ENCODE data around the gene TCF12. TPM values are rescaled to one million over a fixed set of nuclear protein-coding genes. Genes with fewer than 3 reads are reported as not detected.

TCF12 gene
- total RNA-seq, 1 experiment from 2014 or later = 102 TPM

- no peaks in the 10 kb centered on the region for H3K36me3 ChIP-seq (ENCODE audit: control insufficient read depth, insufficient read depth, low read length)
- POLR2A ChIA-PET = no interaction called here
- no peak overlapping the region for H3K4me3 ChIP-seq (ENCODE audit: low read depth in 2 of 2, low read length in 2 of 2)
- DNase-seq (ENCODE audit: low read depth, low spot score) (no peak), ATAC-seq (no peak)
- no peaks in the 10 kb centered on the region for H3K4me1 ChIP-seq (ENCODE audit: control insufficient read depth, insufficient read depth, low read length)
- H3K27me3 ChIP-seq (ENCODE audit: control insufficient read depth, insufficient read depth, low read length) = no peaks in the 10 kb centered on the region
- H3K27ac ChIP-seq (ENCODE audit: low read length) = no peak overlapping the region
- BruUV-seq (replicated peaks) = no TSS peak
- TF ChIP-seq CTCF (IDR thresholded peaks at IDR 0.05) = no peak
- TF ChIP-seq SIN3A (IDR thresholded peaks at IDR 0.05; ENCODE audit: borderline replicate concordance, insufficient read depth, low read depth, low read length) = no peak
- no peak for TF ChIP-seq TCF7L2 (IDR thresholded peaks at IDR 0.05; ENCODE audit: low read depth, low read length)
- TF ChIP-seq POLR2AphosphoS5 (IDR thresholded peaks at IDR 0.05; ENCODE audit: low read depth, low read length) = no peak
- no peaks in the 10 kb centered on the region for H3K9me3 ChIP-seq (ENCODE audit: control insufficient read depth, insufficient read depth, low read depth, low read length)
- intact Hi-C loops (cut with micrococcal nuclease; ENCODE audit: unreplicated experiment) = no loop called here
- in situ Hi-C loops (cut with HindIII; ENCODE audit: low pct_unique_long_range_greater_than_20kb, low sequenced_read_pairs) = no loop called here
- CTCF ChIA-PET = no interaction called here
Measured at GRCh38 chr15:57185507-57186074, 267.1 kb downstream of the TCF12 start.

GRCh38 chr15:57189466-57189865, 271.0 kb downstream of the TCF12 start:
- in situ Hi-C loops (cut with HindIII; ENCODE audit: low pct_unique_long_range_greater_than_20kb, low sequenced_read_pairs) (no loop called here), intact Hi-C loops (cut with micrococcal nuclease; ENCODE audit: unreplicated experiment) (no loop called here)
- ChIA-PET POLR2A (no interaction called here), CTCF (no interaction called here)
- no peaks in the 10 kb centered on the region for H3K4me1 ChIP-seq (ENCODE audit: control insufficient read depth, insufficient read depth, low read length)
- no peaks in the 10 kb centered on the region for H3K9me3 ChIP-seq (ENCODE audit: control insufficient read depth, insufficient read depth, low read depth, low read length)
- H3K4me3 ChIP-seq (ENCODE audit: low read depth in 2 of 2, low read length in 2 of 2) = no peak overlapping the region
- no TSS peak for BruUV-seq (replicated peaks)
- no peak overlapping the region for H3K27ac ChIP-seq (ENCODE audit: low read length)
- DNase-seq (ENCODE audit: low read depth, low spot score) (no peak), ATAC-seq (no peak)
- H3K27me3 ChIP-seq (ENCODE audit: control insufficient read depth, insufficient read depth, low read length) = no peaks in the 10 kb centered on the region
- TF ChIP-seq TCF7L2 (IDR thresholded peaks at IDR 0.05; ENCODE audit: low read depth, low read length) = no peak
- TF ChIP-seq REST (IDR thresholded peaks at IDR 0.05; ENCODE audit: insufficient read depth in 1 of 2, low read depth in 2 of 2, low read length in 1 of 2) = no peak
- TF ChIP-seq POLR2AphosphoS5 (IDR thresholded peaks at IDR 0.05; ENCODE audit: low read depth, low read length) = no peak
- TF ChIP-seq CTCF (IDR thresholded peaks at IDR 0.05) = no peak
- TF ChIP-seq SIN3A (IDR thresholded peaks at IDR 0.05; ENCODE audit: borderline replicate concordance, insufficient read depth, low read depth, low read length) = no peak
- no peaks in the 10 kb centered on the region for H3K36me3 ChIP-seq (ENCODE audit: control insufficient read depth, insufficient read depth, low read length)
